Activated CD8-positive, alpha-beta T cell treated with anti-CD3 and anti-CD28 coated beads, Interleukin-2, amount 10 ng/mL, durations not matched to agents 7 days and 5 days (primary cell): Measurements from ENCODE around the gene FAM120AOS. TPM values are rescaled to one million over a fixed set of nuclear protein-coding genes. Genes with fewer than 3 reads are reported as not detected.

ENCODE experiments used
- ATAC-seq: fragments of 150-1000 bp; cut with Tn5 transposase; one replicate; pipeline ENCODE4 v1.10.0; 2021; ENCODE audit warnings: moderate library complexity
- CTCF ChIA-PET: fragments of 350-600 bp; sonication (Branson Sonifier 250); formaldehyde crosslinking; loops from one replicate; lab custom pipeline; 2021; ENCODE audit warnings: antibody characterized with exemption; lab: Charles Lee
- POLR2A ChIA-PET: fragments of 350-600 bp; sonication (Branson Sonifier 250); formaldehyde crosslinking; loops from one replicate; lab custom pipeline; 2021; ENCODE audit warnings: antibody characterized with exemption; lab: Charles Lee
- DNase-seq: peaks from one replicate; pipeline ENCODE4 v3.0.0-alpha.2; 2020
- H3K27ac Mint-ChIP-seq: one replicate; pipeline ENCODE4 v1.8.0; 2021; ENCODE audit warnings: mild to moderate bottlenecking, mixed read lengths
- H3K27me3 Mint-ChIP-seq: one replicate; pipeline ENCODE4 v1.8.0; 2021; ENCODE audit warnings: low read depth, mixed read lengths
- H3K36me3 Mint-ChIP-seq: one replicate; pipeline ENCODE4 v1.8.0; 2021; ENCODE audit warnings: low read depth, mixed read lengths
- H3K4me1 Mint-ChIP-seq: one replicate; pipeline ENCODE4 v1.8.0; 2021; ENCODE audit warnings: low read depth, mixed read lengths
- H3K4me3 Mint-ChIP-seq: one replicate; pipeline ENCODE4 v1.8.0; 2021; ENCODE audit warnings: mild to moderate bottlenecking, mixed read lengths
- H3K9me3 Mint-ChIP-seq: one replicate; pipeline ENCODE4 v1.8.0; 2022; ENCODE audit warnings: mixed read lengths; ENCODE audit not compliant: insufficient read depth
- total RNA-seq, 2 experiments: library from RNA; stranded (reverse); gene quantifications; one replicate each; pipeline ENCODE4 v1.2.3, GENCODE V29; 2021

The FAM120AOS gene
- total RNA-seq, 2 experiments from 2014 or later = 35.1 to 36.5 TPM

- Mint-ChIP-seq H3K9me3 (no peaks in the 10 kb centered on the region), H3K4me1 (no peaks in the 10 kb centered on the region), H3K4me3 (no peak overlapping the region), H3K36me3 (no peaks in the 10 kb centered on the region), H3K27ac (no peak overlapping the region), H3K27me3 (no peaks in the 10 kb centered on the region)
- ChIA-PET POLR2A (no interaction called here), CTCF (no interaction called here)
- ATAC-seq (no peak), DNase-seq (no peak)
Measured at GRCh38 chr9:93437996-93438395, 15.4 kb downstream of the FAM120AOS start.

- Mint-ChIP-seq H3K27me3 (no peaks in the 10 kb centered on the region), H3K36me3 (no peaks in the 10 kb centered on the region), H3K4me1 (no peaks in the 10 kb centered on the region), H3K4me3 (no peak overlapping the region), H3K9me3 (no peaks in the 10 kb centered on the region), H3K27ac (no peak overlapping the region)
- CTCF ChIA-PET = no interaction called here
- POLR2A ChIA-PET = no interaction called here
- DNase-seq (no peak), ATAC-seq (no peak)
Measured at GRCh38 chr9:93436655-93437407, 16.6 kb downstream of the FAM120AOS start.

- no peaks in the 10 kb centered on the region for H3K9me3 Mint-ChIP-seq
- DNase-seq (no peak), ATAC-seq (no peak)
- no peak overlapping the region for H3K4me3 Mint-ChIP-seq
- POLR2A ChIA-PET = no interaction called here
- no peaks in the 10 kb centered on the region for H3K27me3 Mint-ChIP-seq
- no peaks in the 10 kb centered on the region for H3K4me1 Mint-ChIP-seq
- no peak overlapping the region for H3K27ac Mint-ChIP-seq
- CTCF ChIA-PET = no interaction called here
- H3K36me3 Mint-ChIP-seq = no peaks in the 10 kb centered on the region
Measured at GRCh38 chr9:93436218-93436617, 17.2 kb downstream of the FAM120AOS start.

- no peaks in the 10 kb centered on the region for H3K36me3 Mint-ChIP-seq
- H3K4me1 Mint-ChIP-seq = no peaks in the 10 kb centered on the region
- H3K4me3 Mint-ChIP-seq = no peak overlapping the region
- no peaks in the 10 kb centered on the region for H3K9me3 Mint-ChIP-seq
- no peaks in the 10 kb centered on the region for H3K27me3 Mint-ChIP-seq
- DNase-seq = no peak
- ChIA-PET POLR2A (no interaction called here), CTCF (no interaction called here)
- no peak for ATAC-seq
- H3K27ac Mint-ChIP-seq = no peak overlapping the region
Measured at GRCh38 chr9:93435386-93435785, 18.0 kb downstream of the FAM120AOS start.

- DNase-seq = no peak
- no peak overlapping the region for H3K27ac Mint-ChIP-seq
- no peaks in the 10 kb centered on the region for H3K4me1 Mint-ChIP-seq
Measured at GRCh38 chr9:93434056-93434455, 19.3 kb downstream of the FAM120AOS start.

GRCh38 chr9:93432964-93433363 lies 20.4 kb downstream of the FAM120AOS start:
- POLR2A ChIA-PET = no interaction called here

More at GRCh38 chr9:93434056-93434455, 19.3 kb downstream of the FAM120AOS start:
- CTCF ChIA-PET = no interaction called here
- POLR2A ChIA-PET = no interaction called here
- ATAC-seq = no peak
- Mint-ChIP-seq H3K36me3 (no peaks in the 10 kb centered on the region), H3K9me3 (no peaks in the 10 kb centered on the region), H3K27me3 (peaks cover 3% of the 10 kb centered on the region), H3K4me3 (no peak overlapping the region)

GRCh38 chr9:93431539-93432105 lies 21.8 kb downstream of the FAM120AOS start:
- no peaks in the 10 kb centered on the region for H3K36me3 Mint-ChIP-seq
- DNase-seq (no peak), ATAC-seq (no peak)
- CTCF ChIA-PET = no interaction called here
- peaks cover 10% of the 10 kb centered on the region for H3K27me3 Mint-ChIP-seq
- no peaks in the 10 kb centered on the region for H3K4me1 Mint-ChIP-seq
- no peak overlapping the region for H3K27ac Mint-ChIP-seq
- POLR2A ChIA-PET = no interaction called here
- no peaks in the 10 kb centered on the region for H3K9me3 Mint-ChIP-seq
- no peak overlapping the region for H3K4me3 Mint-ChIP-seq

More at GRCh38 chr9:93432964-93433363, 20.4 kb downstream of the FAM120AOS start:
- CTCF ChIA-PET = no interaction called here
- no peak overlapping the region for H3K4me3 Mint-ChIP-seq
- no peaks in the 10 kb centered on the region for H3K4me1 Mint-ChIP-seq
- no peaks in the 10 kb centered on the region for H3K9me3 Mint-ChIP-seq
- no peak overlapping the region for H3K27ac Mint-ChIP-seq
- H3K27me3 Mint-ChIP-seq = peaks cover 3% of the 10 kb centered on the region
- ATAC-seq = no peak
- H3K36me3 Mint-ChIP-seq = no peaks in the 10 kb centered on the region
- no peak for DNase-seq

- CTCF ChIA-PET = no interaction called here
Measured at GRCh38 chr9:93427655-93428379, 25.6 kb downstream of the FAM120AOS start.

GRCh38 chr9:93422977-93423616 lies 30.3 kb downstream of the FAM120AOS start:
- H3K4me1 Mint-ChIP-seq = no peaks in the 10 kb centered on the region
- no peak overlapping the region for H3K4me3 Mint-ChIP-seq
- H3K27me3 Mint-ChIP-seq = peaks cover 12% of the 10 kb centered on the region
- no peak overlapping the region for H3K27ac Mint-ChIP-seq
- DNase-seq = no peak
- CTCF ChIA-PET = no interaction called here
- H3K9me3 Mint-ChIP-seq = peaks cover 7% of the 10 kb centered on the region
- H3K36me3 Mint-ChIP-seq = peaks cover 4% of the 10 kb centered on the region
- no peak for ATAC-seq
- POLR2A ChIA-PET = no interaction called here

More at GRCh38 chr9:93427655-93428379, 25.6 kb downstream of the FAM120AOS start:
- no peaks in the 10 kb centered on the region for H3K36me3 Mint-ChIP-seq
- no peak overlapping the region for H3K27ac Mint-ChIP-seq
- H3K27me3 Mint-ChIP-seq = peaks cover 15% of the 10 kb centered on the region
- DNase-seq (no peak), ATAC-seq (no peak)
- H3K9me3 Mint-ChIP-seq = no peaks in the 10 kb centered on the region
- no peaks in the 10 kb centered on the region for H3K4me1 Mint-ChIP-seq
- H3K4me3 Mint-ChIP-seq = no peak overlapping the region
- POLR2A ChIA-PET = no interaction called here

- ChIA-PET POLR2A (no interaction called here), CTCF (no interaction called here)
- Mint-ChIP-seq H3K27me3 (peaks cover 16% of the 10 kb centered on the region), H3K4me3 (no peak overlapping the region), H3K36me3 (peaks cover 4% of the 10 kb centered on the region), H3K9me3 (peaks cover 7% of the 10 kb centered on the region), H3K4me1 (no peaks in the 10 kb centered on the region), H3K27ac (no peak overlapping the region)
- ATAC-seq (no peak), DNase-seq (no peak)
Measured at GRCh38 chr9:93419023-93419422, 34.4 kb downstream of the FAM120AOS start.

GRCh38 chr9:93417538-93417937 lies 35.8 kb downstream of the FAM120AOS start:
- ChIA-PET CTCF (no interaction called here), POLR2A (interaction anchor here (0.9 kb wide), 1 partner anchor 11 kb away, joined by 4 read pairs; no protein-coding TSS in a partner anchor)
- H3K4me1 Mint-ChIP-seq = no peaks in the 10 kb centered on the region
- DNase-seq = no peak
- H3K36me3 Mint-ChIP-seq = peaks cover 4% of the 10 kb centered on the region
- peaks cover 24% of the 10 kb centered on the region for H3K27me3 Mint-ChIP-seq
- H3K9me3 Mint-ChIP-seq = peaks cover 7% of the 10 kb centered on the region
- no peak for ATAC-seq
- H3K27ac Mint-ChIP-seq = no peak overlapping the region
- no peak overlapping the region for H3K4me3 Mint-ChIP-seq
